ENCODE data around the gene THAP8. TPM values are rescaled to one million over a fixed set of nuclear protein-coding genes. Genes with fewer than 3 reads are reported as not detected.

The THAP8 gene
- total RNA-seq, 1 experiment from 2014 or later = 7.2 TPM

DNA sequence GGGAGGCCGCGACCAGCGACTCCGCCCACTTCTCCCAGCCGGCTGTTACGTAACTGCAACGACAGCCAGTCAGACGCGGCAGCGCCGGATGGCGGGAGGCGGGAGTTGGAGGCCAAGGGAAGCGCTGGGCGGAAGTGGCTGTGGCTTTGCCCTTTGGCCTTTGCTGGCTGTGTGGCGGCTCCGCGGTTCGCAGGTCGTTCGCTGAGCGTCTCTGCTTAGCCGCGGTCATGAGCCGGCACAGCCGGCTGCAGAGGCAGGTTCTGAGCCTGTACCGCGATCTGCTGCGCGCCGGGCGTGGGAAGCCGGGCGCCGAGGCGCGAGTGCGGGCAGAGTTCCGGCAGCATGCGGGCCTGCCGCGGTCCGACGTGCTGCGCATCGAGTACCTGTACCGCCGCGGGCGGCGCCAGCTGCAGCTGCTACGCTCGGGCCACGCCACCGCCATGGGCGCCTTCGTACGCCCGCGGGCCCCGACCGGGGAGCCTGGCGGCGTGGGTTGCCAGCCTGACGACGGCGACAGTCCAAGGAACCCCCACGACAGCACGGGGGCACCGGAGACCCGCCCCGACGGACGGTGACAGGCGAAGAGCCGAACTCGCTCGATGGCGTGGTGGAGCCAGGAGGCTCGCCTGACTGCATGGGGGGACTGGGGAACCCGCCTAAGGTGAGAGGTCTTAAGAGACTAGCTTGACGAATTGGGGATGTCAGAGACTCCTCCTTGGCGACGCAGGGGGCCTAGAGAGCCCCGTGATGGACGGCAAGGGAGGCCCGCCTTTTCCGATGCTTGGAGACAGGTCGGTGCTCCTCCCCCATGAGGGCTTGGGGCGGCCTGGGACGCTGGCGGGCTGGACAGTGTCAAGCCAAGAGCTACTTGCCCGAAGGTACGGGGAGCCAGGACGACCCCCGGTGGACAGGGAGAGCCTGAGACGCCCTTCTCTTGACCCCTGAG, 58.8 kb downstream of the THAP8 start, which contains the start of gene SDHAF1:
Gene SDHAF1 (plus strand): TSS at position 141 of the 946 bp plus-strand sequence. CDS start 87 bp downstream, at position 228.
- peak; percentile 99 for DNase-seq (ENCODE audit: low spot score)

DNA sequence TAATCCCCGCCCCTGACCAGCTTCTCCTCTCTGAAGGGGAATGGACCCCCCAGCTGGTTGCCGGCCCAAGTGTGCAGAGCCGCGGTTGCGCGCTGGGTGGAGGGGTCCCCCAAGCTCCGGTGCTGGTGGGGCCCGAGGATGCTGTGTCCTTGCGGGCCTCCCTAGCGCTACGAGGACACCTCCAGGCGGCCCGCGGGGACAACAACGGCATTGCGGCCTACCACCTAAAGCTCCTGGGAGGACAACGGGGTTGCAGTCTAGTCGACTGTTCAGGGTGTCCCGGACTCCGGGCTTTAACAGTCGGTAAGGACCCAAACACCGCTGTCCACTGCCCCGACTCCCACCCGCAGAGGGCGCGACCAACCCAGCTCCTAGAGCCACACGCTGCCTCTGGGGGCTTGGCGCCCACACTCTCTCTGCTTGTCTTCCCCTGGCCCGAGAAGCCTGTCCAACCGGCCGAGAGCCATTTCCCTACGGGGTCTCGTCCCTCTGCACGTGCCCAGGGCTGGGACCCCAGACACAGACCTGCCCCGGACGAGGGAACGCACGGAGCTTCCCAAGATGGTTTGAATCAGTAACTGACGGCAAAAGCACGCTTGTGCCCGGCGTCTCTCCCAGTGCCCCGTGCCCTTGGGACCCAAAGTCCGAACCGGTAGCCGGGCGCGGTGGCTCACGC, 60.0 kb downstream of the THAP8 start:
- no peak for DNase-seq (ENCODE audit: low spot score)

DNA sequence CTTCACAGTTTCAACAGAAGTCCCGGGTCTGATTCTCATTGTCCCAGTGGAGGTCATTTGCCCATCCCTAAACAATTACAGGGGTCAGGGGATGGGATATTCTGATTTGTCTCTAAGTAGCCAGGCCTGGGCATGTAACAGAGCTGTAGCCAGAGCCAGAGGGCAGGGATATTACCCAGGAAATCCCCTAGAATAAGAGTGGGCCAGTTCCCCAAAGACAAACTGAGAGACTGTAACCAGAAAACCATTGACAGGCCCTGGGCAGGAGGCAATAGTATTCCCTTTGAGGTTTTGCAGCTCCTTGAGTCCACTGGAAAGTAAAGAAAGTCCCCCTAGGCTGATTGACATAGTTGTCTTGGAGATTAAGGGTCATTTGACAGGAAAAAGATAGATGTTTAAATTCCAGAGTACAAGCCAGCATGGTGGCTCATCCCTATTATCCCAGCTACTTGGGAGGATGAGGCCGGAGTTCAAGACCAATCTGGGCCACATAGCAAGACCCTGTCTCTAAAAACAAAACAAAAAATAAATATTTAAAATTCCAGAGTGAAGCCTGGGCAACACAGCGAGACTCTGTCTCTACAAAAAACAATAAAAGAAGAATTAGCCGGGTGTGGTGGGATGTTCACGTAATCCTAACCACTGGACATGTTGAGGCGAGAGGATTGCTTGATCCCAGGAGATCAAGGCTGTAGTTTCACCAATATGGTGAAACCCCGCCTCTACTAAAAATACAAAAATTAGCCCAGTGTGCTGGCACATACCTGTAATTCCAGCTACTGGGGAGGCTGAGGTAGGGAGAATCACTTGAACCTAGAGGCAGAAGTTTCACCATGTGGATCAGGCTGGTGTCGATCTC, 60.9 kb downstream of the THAP8 start:
- DNase-seq (ENCODE audit: low spot score) = no peak

DNA sequence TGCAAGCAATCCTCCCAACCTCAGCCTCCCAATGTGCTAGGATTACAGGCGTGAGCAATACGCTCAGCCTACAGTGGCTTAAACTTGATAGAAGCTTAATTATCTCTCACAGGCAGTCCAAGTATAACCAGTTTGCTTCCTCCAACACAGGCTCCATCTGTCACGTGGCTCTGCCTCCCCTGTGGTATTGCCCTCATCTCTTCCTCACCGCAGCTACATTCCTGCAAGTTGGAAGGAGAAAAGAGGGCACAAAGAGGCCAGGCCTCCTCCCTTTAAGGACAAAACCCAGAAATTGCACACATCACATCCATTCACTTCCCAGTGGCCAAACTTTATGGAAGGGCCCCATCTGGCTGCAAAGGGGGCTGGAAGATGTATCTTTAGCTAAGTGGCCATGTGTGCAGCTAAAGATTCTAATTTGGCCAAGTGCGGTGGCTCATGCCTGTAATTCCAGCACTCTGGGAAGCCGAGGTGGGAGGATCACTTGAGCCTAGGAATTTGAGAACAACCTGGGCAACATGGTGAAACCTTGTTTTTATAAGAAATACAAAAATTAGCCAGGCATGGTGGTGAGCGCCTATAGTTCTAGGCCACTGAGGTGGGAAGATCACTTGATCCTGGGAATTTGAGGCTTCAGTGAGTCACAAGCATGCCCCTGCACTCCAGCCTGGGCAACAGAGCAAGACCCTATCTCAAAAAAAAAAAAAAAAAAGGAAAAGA, 62.2 kb downstream of the THAP8 start:
- no peak for DNase-seq (ENCODE audit: low spot score)

DNA sequence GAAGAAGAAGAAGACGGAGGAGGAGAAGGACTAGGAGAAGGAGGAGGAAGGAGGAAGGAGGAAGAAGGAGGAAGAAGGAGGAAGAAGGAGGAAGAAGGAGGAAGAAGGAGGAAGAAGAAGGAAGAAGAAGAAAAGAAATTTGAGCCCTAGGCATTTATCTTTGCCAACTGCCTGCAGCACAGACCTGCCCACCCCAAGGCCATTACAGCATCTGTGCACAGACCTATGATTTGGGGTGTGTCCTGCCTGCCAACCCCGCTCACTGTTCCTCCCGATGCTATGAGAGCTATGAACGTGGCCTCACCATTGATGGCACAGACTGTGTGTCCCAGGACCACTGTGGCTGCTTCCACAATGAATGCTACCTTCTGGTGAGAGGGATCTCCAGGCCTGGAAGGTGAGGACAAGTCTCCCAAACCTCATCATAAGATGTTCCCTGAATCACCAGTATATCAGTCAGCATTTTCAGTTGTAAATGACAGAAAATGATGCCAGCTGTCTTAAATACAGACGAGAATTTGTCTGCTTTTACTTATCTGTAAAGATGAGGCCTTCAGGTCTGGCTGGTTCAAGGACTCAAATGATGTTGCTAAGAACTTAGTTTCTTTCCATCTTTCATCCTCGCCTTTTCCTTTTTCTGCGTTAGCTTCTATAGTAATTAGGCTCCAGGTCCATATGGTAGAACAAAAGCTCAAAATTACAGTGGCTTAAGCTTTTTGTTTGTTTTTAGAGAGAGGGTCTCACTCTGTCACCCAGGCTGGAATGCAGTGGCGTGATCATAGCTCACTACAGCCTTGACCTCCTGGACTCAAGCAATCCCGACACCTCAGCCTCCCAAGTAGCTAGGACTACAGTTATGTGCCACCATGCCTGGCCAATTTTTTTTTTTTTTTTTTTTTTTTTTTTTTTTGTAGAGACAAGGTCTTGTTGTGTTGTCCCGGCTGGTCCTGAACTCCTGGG, 63.0 kb downstream of the THAP8 start:
- no peak for DNase-seq (ENCODE audit: low spot score)

DNA sequence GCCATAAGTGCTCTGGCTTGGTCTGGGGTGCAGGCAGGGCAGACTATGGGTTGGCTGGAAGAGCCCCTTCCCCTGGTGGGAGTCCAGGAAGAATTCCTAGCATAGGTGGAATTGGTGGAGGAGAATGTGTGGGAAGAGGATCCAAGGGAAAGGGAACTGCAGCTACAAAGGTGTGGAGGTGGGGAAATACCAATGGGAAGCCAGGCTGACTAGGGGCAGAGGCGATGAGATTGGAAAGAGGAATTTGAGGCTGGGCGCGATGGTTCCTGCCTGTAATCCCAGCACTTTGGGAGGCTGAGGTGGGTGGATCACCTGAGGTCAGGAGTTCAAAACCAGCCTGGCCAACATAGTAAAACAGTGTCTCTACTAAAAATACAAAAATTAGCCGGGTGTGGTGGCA, 63.9 kb downstream of the THAP8 start:
- no peak for DNase-seq (ENCODE audit: low spot score)

DNA sequence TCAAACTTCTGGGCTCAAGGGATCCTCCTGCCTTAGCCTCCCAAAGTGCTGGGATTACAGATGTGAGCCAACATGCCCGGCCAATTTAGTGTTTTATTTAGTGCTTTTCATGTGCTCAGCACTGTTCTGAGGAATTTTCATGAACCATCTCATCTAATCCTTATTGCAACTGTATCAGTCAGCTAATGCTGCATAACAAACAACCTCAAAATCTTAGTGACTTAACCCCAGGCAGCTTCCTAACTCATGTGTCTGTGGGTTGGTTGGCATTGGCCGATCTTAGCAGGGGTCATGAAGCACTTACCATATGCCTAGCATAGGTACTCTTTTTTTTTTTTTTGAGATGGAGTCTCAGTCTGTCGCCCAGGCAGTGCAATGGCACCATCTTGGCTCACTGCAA, 65.3 kb downstream of the THAP8 start:
- DNase-seq (ENCODE audit: low spot score) = no peak

DNA sequence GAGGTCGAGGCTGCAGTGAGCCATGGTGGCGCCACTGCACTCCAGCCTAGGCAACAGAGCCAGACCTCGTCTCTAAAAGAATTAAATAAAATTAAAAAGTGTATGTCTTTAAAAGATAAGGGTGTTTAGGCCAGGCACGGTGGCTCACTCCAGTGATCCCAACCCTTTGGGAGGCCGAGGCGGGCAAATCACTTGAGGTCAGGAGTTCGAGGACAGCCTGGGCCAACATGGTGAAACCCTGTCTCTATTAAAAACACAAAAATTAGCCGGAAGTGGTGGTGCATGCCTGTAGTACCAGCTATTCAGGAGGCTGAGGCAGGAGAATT, 66.6 kb downstream of the THAP8 start:
- DNase-seq (ENCODE audit: low spot score) = no peak

DNA sequence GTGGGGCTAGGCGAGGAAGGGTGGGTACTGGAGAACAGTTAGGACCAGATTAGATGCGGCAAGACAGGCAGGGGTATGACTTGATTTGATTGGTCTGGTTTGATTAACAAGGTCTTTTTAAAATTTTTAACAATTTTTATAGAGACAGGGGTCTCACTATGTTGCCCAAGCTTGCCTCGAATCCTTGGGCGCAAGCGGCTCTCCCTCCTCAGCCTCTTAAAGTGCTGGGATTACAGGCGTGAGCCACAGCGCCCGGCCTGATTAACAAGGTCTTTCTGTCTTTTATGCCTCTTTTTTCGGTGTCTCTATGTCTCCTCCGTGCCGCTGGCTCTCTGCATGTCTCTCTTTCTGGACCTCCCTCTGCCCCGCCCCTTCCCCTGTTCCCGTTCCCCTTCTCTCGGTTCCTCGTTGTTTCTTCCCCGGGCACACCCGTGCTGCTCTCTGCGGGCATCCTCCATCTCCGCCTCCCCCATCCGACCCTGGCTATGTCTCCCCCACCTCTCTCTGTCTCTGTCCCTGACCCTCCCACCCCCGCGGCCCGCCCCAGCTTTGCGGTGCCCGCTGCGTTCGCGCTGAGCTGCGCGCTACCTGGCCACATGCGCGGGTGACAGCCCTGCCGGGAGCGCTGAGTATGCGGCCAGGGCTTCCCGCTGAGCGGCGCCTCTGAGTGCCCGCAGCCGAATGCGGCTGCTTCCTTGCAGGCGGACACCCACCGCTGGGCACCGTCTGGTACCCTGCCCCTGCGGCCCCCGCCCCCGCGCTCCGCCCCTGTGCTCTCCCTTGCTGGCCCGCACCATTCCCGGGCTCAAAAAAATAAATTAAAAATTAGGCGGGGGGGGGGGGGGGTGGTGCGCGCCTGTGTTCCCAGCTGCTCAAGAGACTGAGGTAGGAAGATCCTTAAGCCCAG, 67.2 kb downstream of the THAP8 start:
- no peak for DNase-seq (ENCODE audit: low spot score)

DNA sequence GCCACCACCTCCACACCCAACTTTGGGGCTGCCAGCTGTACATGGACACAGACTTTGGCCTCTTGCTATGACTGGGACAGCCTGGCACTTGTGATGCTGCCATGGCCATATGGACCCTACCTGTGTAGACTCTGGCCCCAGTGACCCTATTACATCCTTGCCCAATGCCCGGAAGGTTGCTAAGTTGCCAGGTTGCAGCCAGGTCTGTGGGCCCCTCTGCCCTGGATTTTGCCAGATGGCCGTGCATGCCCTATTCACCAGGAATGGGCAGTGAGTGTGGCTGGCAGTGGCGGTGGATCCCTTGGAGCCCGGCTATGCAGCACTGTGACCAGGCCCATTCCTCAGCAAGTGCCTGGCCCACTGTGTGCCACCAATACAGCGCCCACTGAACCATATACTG, 68.0 kb downstream of the THAP8 start:
- DNase-seq (ENCODE audit: low spot score) = no peak

Other genes starting within 250 kb of the THAP8 start
- not detected in 2 replicates for gene PRODH2, start 241.4 kb downstream of the THAP8 start, total RNA-seq (2014; rRNA removed; shearing (Covaris generic))
- not detected in 2 replicates for gene NPHS1, start 201.8 kb downstream of the THAP8 start, total RNA-seq (2014; rRNA removed; shearing (Covaris generic))
- not detected in 2 replicates for gene KIRREL2, start 197.4 kb downstream of the THAP8 start, total RNA-seq (2014; rRNA removed; shearing (Covaris generic))
- gene APLP1, start 185.7 kb downstream of the THAP8 start, total RNA-seq (2014; rRNA removed; shearing (Covaris generic)) = 7.0 and 12.6 TPM in 2 replicates
- gene NFKBID, start 153.7 kb downstream of the THAP8 start, total RNA-seq (2014; rRNA removed; shearing (Covaris generic)) = 26.6 and 31.0 TPM in 2 replicates
- gene HCST, start 151.8 kb downstream of the THAP8 start, total RNA-seq (2014; rRNA removed; shearing (Covaris generic)) = 0.47 TPM in 1 of 2 replicates, not detected in the other
- gene TYROBP, start 146.0 kb downstream of the THAP8 start, total RNA-seq (2014; rRNA removed; shearing (Covaris generic)) = not detected in 2 replicates
- 3.0 and 6.5 TPM in 2 replicates for gene LRFN3, start 117.9 kb downstream of the THAP8 start, total RNA-seq (2014; rRNA removed; shearing (Covaris generic))
- gene SDHAF1, start 59.1 kb downstream of the THAP8 start, total RNA-seq (2014; rRNA removed; shearing (Covaris generic)) = 70.6 and 70.7 TPM in 2 replicates
- gene SYNE4, start 45.5 kb downstream of the THAP8 start, total RNA-seq (2014; rRNA removed; shearing (Covaris generic)) = 8.6 and 9.4 TPM in 2 replicates
- gene ALKBH6, start 40.1 kb downstream of the THAP8 start, total RNA-seq (2014; rRNA removed; shearing (Covaris generic)) = 90.6 and 124 TPM in 2 replicates
- gene CLIP3, start 21.4 kb downstream of the THAP8 start, total RNA-seq (2014; rRNA removed; shearing (Covaris generic)) = 0.13 and 0.31 TPM in 2 replicates
- 44.1 and 49.0 TPM in 2 replicates for gene WDR62, start 612 bp upstream of the THAP8 start, total RNA-seq (2014; rRNA removed; shearing (Covaris generic))
- not detected in 2 replicates for gene OVOL3, start 56.9 kb upstream of the THAP8 start, total RNA-seq (2014; rRNA removed; shearing (Covaris generic))
- gene POLR2I, start 60.6 kb upstream of the THAP8 start, total RNA-seq (2014; rRNA removed; shearing (Covaris generic)) = 397 and 423 TPM in 2 replicates
- 420 and 425 TPM in 2 replicates for gene TBCB, start 61.2 kb upstream of the THAP8 start, total RNA-seq (2014; rRNA removed; shearing (Covaris generic))
- gene CAPNS1, start 85.8 kb upstream of the THAP8 start, total RNA-seq (2014; rRNA removed; shearing (Covaris generic)) = 645 and 661 TPM in 2 replicates
- not detected in 2 replicates for gene COX7A1, start 98.2 kb upstream of the THAP8 start, total RNA-seq (2014; rRNA removed; shearing (Covaris generic))
- gene ZNF565, start 160.4 kb upstream of the THAP8 start, total RNA-seq (2014; rRNA removed; shearing (Covaris generic)) = 3.3 and 8.0 TPM in 2 replicates
- 41.1 and 50.2 TPM in 2 replicates for gene ZNF146, start 160.8 kb upstream of the THAP8 start, total RNA-seq (2014; rRNA removed; shearing (Covaris generic))